ENCODE measurements around the gene KRT2.

GRCh38 chr12:52667931-52668330, 15.9 kb upstream of the KRT2 start:
- TF ChIP-seq NR2C1 (IDR thresholded peaks at IDR 0.05) (no peak), NR2C1 (tag; IDR thresholded peaks at IDR 0.05) (no peak), ZFPM2 (CRISPR knock-in tag; IDR thresholded peaks at IDR 0.05) (no peak), NR2F6 (CRISPR knock-in tag; IDR thresholded peaks at IDR 0.05) (no peak), ZNF592 (IDR thresholded peaks at IDR 0.05) (no peak), HLTF (IDR thresholded peaks at IDR 0.05) (no peak), USF2 (CRISPR knock-in tag; IDR thresholded peaks at IDR 0.05) (no peak)
- TF ChIP-seq, protein P1, sequence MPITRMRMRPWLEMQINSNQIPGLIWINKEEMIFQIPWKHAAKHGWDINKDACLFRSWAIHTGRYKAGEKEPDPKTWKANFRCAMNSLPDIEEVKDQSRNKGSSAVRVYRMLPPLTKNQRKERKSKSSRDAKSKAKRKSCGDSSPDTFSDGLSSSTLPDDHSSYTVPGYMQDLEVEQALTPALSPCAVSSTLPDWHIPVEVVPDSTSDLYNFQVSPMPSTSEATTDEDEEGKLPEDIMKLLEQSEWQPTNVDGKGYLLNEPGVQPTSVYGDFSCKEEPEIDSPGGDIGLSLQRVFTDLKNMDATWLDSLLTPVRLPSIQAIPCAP (CRISPR knock-in tag; IDR thresholded peaks at IDR 0.05; ENCODE audit: borderline replicate concordance): no peak

All from K562 (cell line).